Lower leg skin (tissue), 4 donors: ENCODE measurements around the gene TRPV5. TPM values are rescaled to one million over a fixed set of nuclear protein-coding genes. Genes with fewer than 3 reads are reported as not detected.
A peak's percentile ranks its signal among the peaks of the same experiment; 100 is the strongest.
"Not testable (repeated sequence)": the region's sequence is repeated elsewhere in the genome, so short reads cannot be mapped to it uniquely, and the experiment has no call there.

Experiments
- DNase-seq, 2 donors: peaks; one replicate each; pipeline ENCODE4 v3.0.0-alpha.2; 2019; ENCODE audit warnings: low spot score in 2 of 2
- H3K4me3 ChIP-seq: fragments of 200-600 bp; sonication (generic); 2 replicates; pipeline ENCODE4 v1.5.1; 2017; ENCODE audit warnings: mild to moderate bottlenecking, low read depth; ENCODE audit not compliant: poor library complexity, severe bottlenecking
- CTCF ChIP-seq, 3 donors: fragments of 450-650 bp; IDR thresholded peaks; one replicate each; pipeline ENCODE4 v1.5.1; 2016; ENCODE audit warnings: antibody characterized with exemption in 3 of 3, mild to moderate bottlenecking in 3 of 3, moderate library complexity in 2 of 3
- POLR2A ChIP-seq, 2 donors: fragments of 450-650 bp; IDR thresholded peaks; one replicate each; pipeline ENCODE4 v1.6.1; 2016 to 2017; ENCODE audit warnings: antibody characterized with exemption in 2 of 2, mild to moderate bottlenecking in 1 of 2, moderate library complexity in 1 of 2
- WGBS, 2 donors: methylation state at CpG; one replicate each; pipeline ENCODE4 v1.1.5; 2018; 5-methylcytosine and 5-hydroxymethylcytosine counted together
- intact Hi-C: fragments of 100-400 bp; cut with DNase I; formaldehyde crosslinking; loops from one replicate; pipeline ENCODE4 v1.15.0; 2023; ENCODE audit warnings: low total_unique reads
- total RNA-seq, 4 donors: library from RNA; depleted of rRNA; stranded (reverse); fragments of >200 nt; gene quantifications; one replicate each; pipeline ENCODE4 v1.1.0, GENCODE V29; 2016

TRPV5 gene
- not detected for total RNA-seq

DNA sequence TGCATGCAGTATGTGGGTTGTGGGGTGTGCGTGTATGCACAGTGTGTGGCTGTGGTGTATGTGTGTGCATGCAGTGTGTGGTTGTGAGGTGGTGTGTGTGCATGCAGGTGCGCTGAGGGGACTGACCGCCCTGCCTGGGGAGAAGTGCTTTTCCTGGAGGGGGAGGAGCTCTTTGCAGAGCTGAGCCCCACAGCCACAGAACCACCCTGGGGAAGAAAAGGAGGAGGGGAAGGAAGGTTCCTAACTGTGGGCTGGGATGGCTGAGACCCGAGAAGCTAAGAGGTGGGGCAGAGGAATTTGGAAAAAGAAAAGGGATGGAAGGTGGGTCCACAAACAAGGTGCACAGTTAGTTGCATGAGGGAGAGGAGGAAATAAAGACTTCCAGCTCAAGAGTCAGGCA is at the start of gene TRPV5:
Gene TRPV5, minus strand, starts transcription at position 123 of the 400 bp plus-strand sequence. CDS start 287 bp downstream, outside the sequence.
- intact Hi-C loops = no loop called here
- 74 to 79% methylated on average over 4 of the region's 4 CpGs for WGBS, 2 donors
- peak in 1 of 2 donors; percentile 59 for DNase-seq
- H3K4me3 ChIP-seq = no peak within 1 kb of the TSS
- no peak for TF ChIP-seq POLR2A (IDR thresholded peaks at IDR 0.05)
- no peak for TF ChIP-seq CTCF (IDR thresholded peaks at IDR 0.05)

DNA sequence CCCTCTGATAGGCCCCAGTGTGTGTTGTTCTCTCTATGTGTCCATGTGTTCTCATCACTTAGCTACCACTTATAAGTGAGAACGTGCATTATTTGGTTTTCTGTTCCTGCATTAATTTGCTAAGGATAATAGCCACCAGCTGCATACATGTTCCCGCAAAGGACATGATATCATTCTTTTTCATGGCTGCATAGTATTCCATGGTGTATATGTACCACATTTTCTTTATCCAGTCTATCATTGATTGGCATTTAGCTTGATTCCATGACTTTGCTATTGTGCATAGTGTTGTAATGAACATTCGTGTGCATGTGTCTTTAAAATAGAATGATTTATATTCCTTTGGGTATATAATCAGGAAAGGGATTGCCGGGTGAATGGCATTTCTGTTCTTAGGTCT is 44.9 kb upstream of the TRPV5 start:
- 80 to 85% methylated on average over 4 of the region's 4 CpGs for WGBS, 2 donors
- intact Hi-C loops, H3K4me3 ChIP-seq, DNase-seq: not testable (repeated sequence)

DNA sequence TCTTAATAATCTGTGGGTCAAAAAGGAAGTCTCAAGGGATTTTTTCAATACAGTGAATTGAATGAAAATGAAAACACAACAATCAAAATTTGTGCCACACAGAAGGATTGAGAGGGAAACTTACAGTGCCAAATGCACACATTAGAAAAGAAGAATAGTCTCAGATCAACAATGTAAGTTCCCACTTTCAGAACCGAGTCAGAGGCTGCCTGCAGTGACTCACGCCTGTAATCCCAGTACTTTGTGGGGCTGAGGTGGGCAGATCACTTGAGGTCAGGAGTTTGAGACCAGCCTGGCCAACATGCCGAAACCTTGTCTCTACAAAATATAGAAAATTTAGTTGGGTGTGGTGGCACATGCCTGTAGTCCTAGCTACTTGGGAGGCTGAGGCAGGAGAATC is 41.1 kb upstream of the TRPV5 start:
- 85 to 88% methylated on average over 3 of the region's 3 CpGs for WGBS, 2 donors
- intact Hi-C loops = no loop called here
- H3K4me3 ChIP-seq = no peak overlapping the region
- no peak for DNase-seq
- TF ChIP-seq CTCF (IDR thresholded peaks at IDR 0.05) = no peak
- TF ChIP-seq POLR2A (IDR thresholded peaks at IDR 0.05) = no peak

- intact Hi-C loops = no loop called here
- no peak for TF ChIP-seq CTCF (IDR thresholded peaks at IDR 0.05)
- TF ChIP-seq POLR2A (IDR thresholded peaks at IDR 0.05) = no peak
Observed at GRCh38 chr7:142969183-142969582, 35.6 kb upstream of the TRPV5 start.

DNA sequence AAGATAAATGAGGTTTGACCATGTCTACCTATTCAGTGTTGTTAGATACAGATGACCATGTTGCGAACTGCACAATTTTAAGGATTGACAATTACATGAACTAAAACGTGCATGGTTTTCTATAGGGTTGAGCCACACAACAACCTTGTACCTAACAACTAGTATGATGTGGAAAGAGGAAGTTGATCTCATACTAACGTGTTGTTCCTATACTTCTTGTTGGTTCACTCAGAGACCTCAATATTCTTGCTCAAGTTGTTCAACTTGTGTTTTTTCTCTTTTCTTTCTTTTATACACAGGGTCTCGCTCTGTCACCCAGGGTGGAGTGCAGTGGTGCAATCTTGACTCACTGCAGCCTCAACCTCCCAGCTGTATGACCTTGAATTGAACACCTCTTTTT is 34.7 kb upstream of the TRPV5 start:
- no peak overlapping the region for H3K4me3 ChIP-seq
- 82 to 83% methylated on average over 4 of the region's 4 CpGs for WGBS, 2 donors
- intact Hi-C loops = no loop called here
- TF ChIP-seq POLR2A (IDR thresholded peaks at IDR 0.05) = no peak
- TF ChIP-seq CTCF (IDR thresholded peaks at IDR 0.05) = no peak
- no peak for DNase-seq

More at GRCh38 chr7:142969183-142969582, 35.6 kb upstream of the TRPV5 start:
- no peak overlapping the region for H3K4me3 ChIP-seq
- no peak for DNase-seq
- 55 to 60% methylated on average over 4 of the region's 4 CpGs for WGBS, 2 donors

- no peak for DNase-seq
- 75 to 80% methylated on average over 6 of the region's 6 CpGs for WGBS, 2 donors
- H3K4me3 ChIP-seq = no peak overlapping the region
- intact Hi-C loops = no loop called here
- no peak for TF ChIP-seq CTCF (IDR thresholded peaks at IDR 0.05)
- TF ChIP-seq POLR2A (IDR thresholded peaks at IDR 0.05) = no peak
Observed at GRCh38 chr7:142964502-142965246, 31.1 kb upstream of the TRPV5 start.
